NB4 (cell line): ENCODE measurements around the gene LMO1.

Experiments used
- MYC ChIP-seq: IDR thresholded peaks from 2 replicates; pipeline ENCODE4 v1.6.1; 2011; ENCODE audit warnings: low read depth, low read length
- POLR2A ChIP-seq: IDR thresholded peaks from 2 replicates; pipeline ENCODE4 v1.6.1; 2011; ENCODE audit warnings: mild to moderate bottlenecking; ENCODE audit not compliant: insufficient read length; ENCODE audit errors: extremely low read depth
- TF ChIP-seq, protein P1 (sequence below): IDR thresholded peaks from one replicate; pipeline ENCODE4 v1.5.1; 2012; ENCODE audit warnings: low read depth, low read length
- TF ChIP-seq, protein P2 (sequence below): IDR thresholded peaks from 2 replicates; pipeline ENCODE4 v1.6.1; 2011; ENCODE audit warnings: low read depth, low read length

DNA sequence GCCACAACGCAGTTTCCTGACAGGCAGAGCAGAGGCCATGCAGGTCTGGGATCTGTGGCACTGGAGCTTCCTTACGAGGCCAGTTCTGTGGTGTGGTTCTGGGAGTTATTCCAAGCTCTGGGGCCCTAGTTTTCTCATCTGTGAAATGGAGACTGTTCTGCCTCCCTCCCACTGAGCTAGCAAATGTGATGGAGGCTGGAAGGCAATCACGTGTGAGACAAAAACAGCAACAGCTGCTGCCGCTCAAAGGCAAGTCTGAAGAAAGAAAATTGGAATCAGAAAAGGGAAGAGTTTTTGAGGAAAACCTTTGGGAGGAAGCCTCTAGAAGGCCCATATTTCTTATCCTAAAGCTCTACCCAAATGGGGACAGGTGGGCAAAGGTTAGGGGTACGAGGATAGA, 86.5 kb downstream of the LMO1 start:
- TF ChIP-seq, protein P1, sequence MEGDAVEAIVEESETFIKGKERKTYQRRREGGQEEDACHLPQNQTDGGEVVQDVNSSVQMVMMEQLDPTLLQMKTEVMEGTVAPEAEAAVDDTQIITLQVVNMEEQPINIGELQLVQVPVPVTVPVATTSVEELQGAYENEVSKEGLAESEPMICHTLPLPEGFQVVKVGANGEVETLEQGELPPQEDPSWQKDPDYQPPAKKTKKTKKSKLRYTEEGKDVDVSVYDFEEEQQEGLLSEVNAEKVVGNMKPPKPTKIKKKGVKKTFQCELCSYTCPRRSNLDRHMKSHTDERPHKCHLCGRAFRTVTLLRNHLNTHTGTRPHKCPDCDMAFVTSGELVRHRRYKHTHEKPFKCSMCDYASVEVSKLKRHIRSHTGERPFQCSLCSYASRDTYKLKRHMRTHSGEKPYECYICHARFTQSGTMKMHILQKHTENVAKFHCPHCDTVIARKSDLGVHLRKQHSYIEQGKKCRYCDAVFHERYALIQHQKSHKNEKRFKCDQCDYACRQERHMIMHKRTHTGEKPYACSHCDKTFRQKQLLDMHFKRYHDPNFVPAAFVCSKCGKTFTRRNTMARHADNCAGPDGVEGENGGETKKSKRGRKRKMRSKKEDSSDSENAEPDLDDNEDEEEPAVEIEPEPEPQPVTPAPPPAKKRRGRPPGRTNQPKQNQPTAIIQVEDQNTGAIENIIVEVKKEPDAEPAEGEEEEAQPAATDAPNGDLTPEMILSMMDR, result no peak
- TF ChIP-seq, protein P2, sequence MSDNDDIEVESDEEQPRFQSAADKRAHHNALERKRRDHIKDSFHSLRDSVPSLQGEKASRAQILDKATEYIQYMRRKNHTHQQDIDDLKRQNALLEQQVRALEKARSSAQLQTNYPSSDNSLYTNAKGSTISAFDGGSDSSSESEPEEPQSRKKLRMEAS, result no peak
- TF ChIP-seq POLR2A (no peak), MYC (no peak)
